RWPE2 (cell line): ENCODE data around the gene CCDC186.

Experiments used
- ATAC-seq: fragments of 200-7000 bp; cut with Tn5 transposase; 3 replicates; pipeline ENCODE4 v1.9.1; 2021; ENCODE audit warnings: low read depth
- DNase-seq: peaks from one replicate; pipeline ENCODE4 v3.0.0-alpha.2; 2020; ENCODE audit warnings: low spot score
- H3K27ac ChIP-seq: fragments of 450-650 bp; 2 replicates; pipeline ENCODE4 v1.5.1; 2017; ENCODE audit warnings: mild to moderate bottlenecking; ENCODE audit not compliant: poor library complexity, severe bottlenecking
- H3K27me3 ChIP-seq: fragments of 250-450 bp; sonication (Bioruptor Pico); 2 replicates; pipeline ENCODE4 v1.5.1; 2021; ENCODE audit warnings: mild to moderate bottlenecking, moderate library complexity; ENCODE audit not compliant: insufficient read depth, poor library complexity, severe bottlenecking
- H3K36me3 ChIP-seq: fragments of 250-450 bp; sonication (Bioruptor Pico); 2 replicates; pipeline ENCODE4 v1.5.1; 2020; ENCODE audit warnings: low read depth, mild to moderate bottlenecking, moderate library complexity
- H3K4me1 ChIP-seq: fragments of 250-450 bp; sonication (Bioruptor Pico); 2 replicates; pipeline ENCODE4 v1.5.1; 2021; ENCODE audit warnings: mild to moderate bottlenecking, moderate library complexity; ENCODE audit not compliant: insufficient read depth, poor library complexity, severe bottlenecking
- H3K4me3 ChIP-seq: fragments of 250-450 bp; sonication (Bioruptor Pico); 2 replicates; pipeline ENCODE4 v1.5.1; 2021; ENCODE audit warnings: mild to moderate bottlenecking, moderate library complexity; ENCODE audit not compliant: severe bottlenecking
- H3K9me3 ChIP-seq: fragments of 250-450 bp; sonication (Bioruptor Pico); 2 replicates; pipeline ENCODE4 v1.5.1; 2021; ENCODE audit warnings: mild to moderate bottlenecking, moderate library complexity; ENCODE audit not compliant: severe bottlenecking
- CTCF ChIP-seq: fragments of 450-650 bp; IDR thresholded peaks from one replicate; pipeline ENCODE4 v1.5.1; 2017; ENCODE audit warnings: mild to moderate bottlenecking, moderate library complexity; ENCODE audit not compliant: poor library complexity, severe bottlenecking

The CCDC186 gene

GRCh38 chr10:114172776-114173602 is 1.0 kb downstream of the CCDC186 start:
- no peak for TF ChIP-seq CTCF
- Histone ChIP-seq H3K4me3 (peak overlapping the region; percentile 78), H3K9me3 (no peaks in the 10 kb centered on the region), H3K4me1 (peaks cover 14% of the 10 kb centered on the region), H3K27ac (peak overlapping the region; percentile 47), H3K27me3 (no peaks in the 10 kb centered on the region), H3K36me3 (peaks cover 13% of the 10 kb centered on the region)
- ATAC-seq (no peak), DNase-seq (no peak)

- ATAC-seq (no peak), DNase-seq (no peak)
- peak overlapping the region; percentile 78 for H3K4me3 ChIP-seq
- no peak overlapping the region for H3K27ac ChIP-seq
- peaks cover 14% of the 10 kb centered on the region for H3K4me1 ChIP-seq
- no peaks in the 10 kb centered on the region for H3K27me3 ChIP-seq
- no peak for TF ChIP-seq CTCF
- peaks cover 16% of the 10 kb centered on the region for H3K36me3 ChIP-seq
- H3K9me3 ChIP-seq, result no peaks in the 10 kb centered on the region
These were observed 1.8 kb downstream of the CCDC186 start for GRCh38 chr10:114172216-114172615.

GRCh38 chr10:114168450-114169009 is 5.5 kb downstream of the CCDC186 start:
- Histone ChIP-seq H3K9me3 (no peaks in the 10 kb centered on the region), H3K27ac (no peak overlapping the region), H3K36me3 (peaks cover 17% of the 10 kb centered on the region), H3K4me1 (peaks cover 18% of the 10 kb centered on the region), H3K4me3 (no peak overlapping the region), H3K27me3 (no peaks in the 10 kb centered on the region)
- no peak for TF ChIP-seq CTCF
- DNase-seq, result no peak
- ATAC-seq, result no peak

- TF ChIP-seq CTCF, result no peak
- no peak for DNase-seq
- Histone ChIP-seq H3K9me3 (no peaks in the 10 kb centered on the region), H3K27ac (no peak overlapping the region), H3K4me3 (no peak overlapping the region), H3K4me1 (peaks cover 18% of the 10 kb centered on the region), H3K27me3 (no peaks in the 10 kb centered on the region), H3K36me3 (peaks cover 21% of the 10 kb centered on the region)
- no peak for ATAC-seq
These were observed 6.0 kb downstream of the CCDC186 start for GRCh38 chr10:114167985-114168384.

GRCh38 chr10:114166494-114166893 is 7.5 kb downstream of the CCDC186 start:
- TF ChIP-seq CTCF, result no peak
- no peak overlapping the region for H3K4me3 ChIP-seq
- H3K27ac ChIP-seq, result no peak overlapping the region
- ATAC-seq (no peak), DNase-seq (no peak)
- peaks cover 9% of the 10 kb centered on the region for H3K4me1 ChIP-seq
- no peaks in the 10 kb centered on the region for H3K27me3 ChIP-seq
- H3K36me3 ChIP-seq, result peaks cover 29% of the 10 kb centered on the region
- H3K9me3 ChIP-seq, result no peaks in the 10 kb centered on the region
